Uterus (tissue), 4 donors: ENCODE data around the gene RAD9B. TPM values are rescaled to one million over a fixed set of nuclear protein-coding genes. Genes with fewer than 3 reads are reported as not detected.
A peak's percentile ranks its signal among the peaks of the same experiment; 100 is the strongest.

ENCODE experiments used
- DNase-seq, 2 donors: peaks; one replicate each; pipeline ENCODE4 v3.0.0-alpha.2; 2019 to 2020
- H3K27ac ChIP-seq, 2 donors: fragments of 200-600 bp; sonication (generic); 1 replicate in 1 of 2; 2 replicates in 1 of 2; pipeline ENCODE4 v1.5.1; 2016 to 2018
- H3K27me3 ChIP-seq, 2 donors: fragments of 200-600 bp; sonication (generic); one replicate each; pipeline ENCODE4 v1.5.1; 2018 to 2019; ENCODE audit warnings: control low read depth in 1 of 2
- H3K36me3 ChIP-seq, 2 donors: fragments of 200-600 bp; sonication (generic); one replicate each; pipeline ENCODE4 v1.5.1; 2019; ENCODE audit warnings: control low read depth in 1 of 2
- H3K4me1 ChIP-seq, 2 donors: fragments of 200-600 bp; sonication (generic); one replicate each; pipeline ENCODE4 v1.5.1; 2018 to 2019; ENCODE audit warnings: control low read depth in 1 of 2
- H3K4me3 ChIP-seq, 2 donors: fragments of 200-600 bp; sonication (generic); 1 replicate in 1 of 2; 2 replicates in 1 of 2; pipeline ENCODE4 v1.5.1; 2018 to 2019; ENCODE audit warnings: mild to moderate bottlenecking in 1 of 2
- H3K9me3 ChIP-seq, 2 donors: fragments of 200-600 bp; sonication (generic); one replicate each; pipeline ENCODE4 v1.5.1; 2019; ENCODE audit warnings: control low read depth in 1 of 2
- POLR2A ChIP-seq, 2 donors: fragments of 450-650 bp; IDR thresholded peaks; one replicate each; pipeline ENCODE4 v1.6.1; 2016; ENCODE audit warnings: antibody characterized with exemption in 2 of 2, mild to moderate bottlenecking in 1 of 2, moderate library complexity in 1 of 2
- intact Hi-C: fragments of 100-400 bp; cut with DNase I; formaldehyde crosslinking; loops from one replicate; pipeline ENCODE4 v1.15.1; 2023; ENCODE audit warnings: low total_unique reads
- total RNA-seq, 4 donors: library from RNA; depleted of rRNA in 3 of 4; stranded (reverse); fragments of >200 nt in 3 of 4; gene quantifications; one replicate each; pipeline versions ENCODE4 v1.1.0 to v1.2.4, GENCODE V29; 2014 to 2023
- TF ChIP-seq, protein P1 (sequence below), 4 experiments: fragments of 200-600 bp in 2 of 4; fragments of 450-650 bp in 2 of 4; sonication (generic) in 2 of 4; IDR thresholded peaks; one replicate each; pipeline ENCODE4 v1.5.1; 2016 to 2019; ENCODE audit warnings: antibody characterized with exemption in 4 of 4, mild to moderate bottlenecking in 2 of 4, moderate library complexity in 1 of 4
- donor health status: DM: yes; HTN: yes; CAD: no.

RAD9B gene
- total RNA-seq, 4 donors from 2014 or later, result 0.88 to 8.4 (median 1.2) TPM; not detected in 1

DNA sequence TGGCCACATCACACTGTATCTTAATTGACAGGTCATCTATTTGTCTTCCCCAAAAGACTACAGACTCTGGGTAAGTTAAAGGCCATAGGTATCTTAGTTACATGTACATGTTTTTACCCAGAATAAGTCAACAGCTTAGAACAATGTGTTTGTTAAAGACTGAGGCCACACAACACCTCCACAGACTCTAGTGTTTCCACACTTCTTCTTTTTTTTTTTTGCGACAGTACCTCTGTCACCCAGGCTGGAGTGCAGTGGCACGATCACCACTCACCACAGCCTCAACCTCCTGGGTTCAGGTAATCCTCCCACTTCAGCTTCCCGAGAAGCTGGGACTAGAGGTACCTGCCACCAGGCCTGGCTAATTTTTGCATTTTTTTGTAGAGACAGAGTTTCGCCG, 35.3 kb upstream of the RAD9B start:
- intact Hi-C loops, result no loop called here
- Histone ChIP-seq H3K27ac (no peak overlapping the region), H3K4me1 (peaks cover 9 to 15% of the 10 kb centered on the region in 2 donors), H3K36me3 (no peaks in the 10 kb centered on the region), H3K4me3 (peak overlapping the region in 1 of 2 donors; percentile 85), H3K27me3 (no peaks in the 10 kb centered on the region), H3K9me3 (no peaks in the 10 kb centered on the region)
- no peak for DNase-seq
- TF ChIP-seq, protein P1, sequence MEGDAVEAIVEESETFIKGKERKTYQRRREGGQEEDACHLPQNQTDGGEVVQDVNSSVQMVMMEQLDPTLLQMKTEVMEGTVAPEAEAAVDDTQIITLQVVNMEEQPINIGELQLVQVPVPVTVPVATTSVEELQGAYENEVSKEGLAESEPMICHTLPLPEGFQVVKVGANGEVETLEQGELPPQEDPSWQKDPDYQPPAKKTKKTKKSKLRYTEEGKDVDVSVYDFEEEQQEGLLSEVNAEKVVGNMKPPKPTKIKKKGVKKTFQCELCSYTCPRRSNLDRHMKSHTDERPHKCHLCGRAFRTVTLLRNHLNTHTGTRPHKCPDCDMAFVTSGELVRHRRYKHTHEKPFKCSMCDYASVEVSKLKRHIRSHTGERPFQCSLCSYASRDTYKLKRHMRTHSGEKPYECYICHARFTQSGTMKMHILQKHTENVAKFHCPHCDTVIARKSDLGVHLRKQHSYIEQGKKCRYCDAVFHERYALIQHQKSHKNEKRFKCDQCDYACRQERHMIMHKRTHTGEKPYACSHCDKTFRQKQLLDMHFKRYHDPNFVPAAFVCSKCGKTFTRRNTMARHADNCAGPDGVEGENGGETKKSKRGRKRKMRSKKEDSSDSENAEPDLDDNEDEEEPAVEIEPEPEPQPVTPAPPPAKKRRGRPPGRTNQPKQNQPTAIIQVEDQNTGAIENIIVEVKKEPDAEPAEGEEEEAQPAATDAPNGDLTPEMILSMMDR (IDR thresholded peaks at IDR 0.05), result no peak
- TF ChIP-seq POLR2A (IDR thresholded peaks at IDR 0.05), result no peak

DNA sequence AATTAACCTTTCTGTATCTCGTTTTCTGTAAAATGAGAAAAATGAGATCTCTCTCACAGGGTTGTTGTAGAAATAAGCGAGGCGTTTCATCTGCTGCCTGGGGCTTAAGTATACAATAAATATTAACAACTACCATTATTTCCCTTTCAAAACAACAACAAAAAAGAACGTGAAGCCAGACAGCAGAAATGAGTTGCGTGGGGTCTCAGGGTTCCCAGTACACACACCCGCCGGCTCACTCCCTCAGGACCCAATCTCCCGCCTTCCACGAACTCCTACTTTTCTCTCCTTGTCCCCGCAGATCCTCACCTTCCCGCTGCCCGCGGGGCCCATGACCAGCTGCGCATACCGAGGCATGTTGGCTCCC, 34.3 kb upstream of the RAD9B start:
- Histone ChIP-seq H3K36me3 (no peaks in the 10 kb centered on the region), H3K4me1 (peaks cover 9 to 15% of the 10 kb centered on the region in 2 donors), H3K9me3 (no peaks in the 10 kb centered on the region), H3K4me3 (peak overlapping the region; percentile 81 to 85), H3K27ac (peak overlapping the region; percentile 97 to 99), H3K27me3 (no peaks in the 10 kb centered on the region)
- intact Hi-C loops, result no loop called here
- no peak for DNase-seq
- TF ChIP-seq, protein P1 (IDR thresholded peaks at IDR 0.05), result no peak
- TF ChIP-seq POLR2A (IDR thresholded peaks at IDR 0.05), result no peak

DNA sequence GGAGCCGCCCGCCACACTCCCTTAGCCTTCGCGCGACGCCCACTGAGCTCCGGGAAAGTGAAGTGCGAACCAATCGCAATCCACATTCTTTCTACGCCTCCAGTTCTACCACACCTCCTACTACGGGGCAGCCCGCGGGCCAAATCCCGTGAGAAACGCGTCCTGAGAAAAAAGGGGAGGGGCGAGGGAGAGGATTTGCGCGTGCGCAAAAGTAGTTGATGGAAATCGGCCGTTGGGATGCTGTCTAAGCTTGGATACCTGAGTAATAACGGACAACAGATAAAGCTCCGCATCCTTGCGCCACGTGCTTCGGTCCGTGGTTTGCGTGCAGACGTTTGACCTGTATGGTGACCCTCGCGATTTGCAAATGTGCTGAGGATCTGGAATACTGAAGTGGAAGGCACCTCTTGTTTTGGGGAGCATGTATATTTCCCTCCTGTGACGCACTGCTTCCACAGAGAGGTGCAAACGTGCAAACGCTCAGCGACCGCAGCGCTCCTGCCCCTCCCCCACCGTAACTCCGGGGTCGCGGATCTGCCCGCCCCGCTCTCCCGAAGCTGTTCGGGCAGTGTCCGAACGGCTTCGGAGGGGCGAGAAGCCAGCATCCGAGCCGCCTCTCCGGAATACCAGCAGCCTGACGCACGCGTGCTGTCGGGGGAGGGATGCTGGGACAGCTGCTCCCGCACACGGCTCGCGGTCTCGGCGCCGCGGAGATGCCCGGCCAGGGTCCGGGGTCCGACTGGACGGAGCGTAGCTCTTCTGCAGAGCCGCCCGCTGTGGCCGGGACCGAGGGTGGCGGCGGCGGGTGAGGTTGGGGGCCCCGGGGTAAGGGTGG, 33.7 kb upstream of the RAD9B start, which contains the start of the genes FAM216A and GPN3:
FAM216A (plus strand) TSS at position 632 of the 835 bp plus-strand sequence; CDS start at position 663, 31 bp downstream.
GPN3 (minus strand) TSS at position 44 of the 835 bp plus-strand sequence. CDS start 54 bp downstream, outside the sequence.
- Histone ChIP-seq H3K36me3 (no peaks in the 10 kb centered on the region), H3K9me3 (no peaks in the 10 kb centered on the region), H3K27me3 (no peaks in the 10 kb centered on the region), H3K4me1 (peaks cover 9 to 15% of the 10 kb centered on the region in 2 donors), H3K4me3 (peak within 1 kb of the TSS; percentile 81 to 85), H3K27ac (peak within 1 kb of the TSS; percentile 97 to 99)
- DNase-seq, result peak; percentile 96 to 97
- intact Hi-C loops, result no loop called here
- TF ChIP-seq, protein P1 (IDR thresholded peaks at IDR 0.05), result peak in 2 of 4 experiments; percentile 5 to 35
- peak; percentile 62 to 86 for TF ChIP-seq POLR2A (IDR thresholded peaks at IDR 0.05)

DNA sequence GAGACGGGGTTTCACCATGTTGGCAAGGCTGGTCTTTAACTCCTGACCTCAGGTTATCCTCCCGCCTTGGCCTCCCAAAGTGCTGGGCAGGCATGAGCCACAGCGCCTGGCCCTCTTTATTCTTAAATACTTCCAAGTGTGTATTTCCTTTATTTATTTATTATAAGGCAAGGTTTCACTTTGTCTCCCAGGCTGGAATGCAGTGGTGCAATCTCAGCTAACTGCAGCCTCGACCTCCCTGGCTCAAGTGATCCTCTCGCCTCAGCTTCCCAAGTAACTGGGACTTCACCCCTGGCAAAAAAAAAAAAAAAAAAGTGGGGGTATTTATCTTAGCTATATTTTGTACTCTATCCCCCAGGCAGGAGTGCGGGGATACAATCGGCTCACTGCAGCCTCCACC, 26.7 kb upstream of the RAD9B start:
- H3K36me3 ChIP-seq, result no peaks in the 10 kb centered on the region
- intact Hi-C loops, result no loop called here

More for the DNA sequence above, 26.7 kb upstream of the RAD9B start:
- DNase-seq, result no peak
- H3K4me1 ChIP-seq, result no peaks in the 10 kb centered on the region
- H3K27ac ChIP-seq, result no peak overlapping the region
- H3K27me3 ChIP-seq, result no peaks in the 10 kb centered on the region
- TF ChIP-seq, protein P1 (IDR thresholded peaks at IDR 0.05), result no peak
- TF ChIP-seq POLR2A (IDR thresholded peaks at IDR 0.05), result no peak
- H3K9me3 ChIP-seq, result no peaks in the 10 kb centered on the region
- no peak overlapping the region for H3K4me3 ChIP-seq
